HL-60 (cell line): Measurements from ENCODE around the gene ARHGAP18.

ENCODE experiments used
- DNase-seq, 2 experiments: peaks; one replicate each; pipeline ENCODE4 v3.0.0-alpha.2; 2010 to 2020; ENCODE audit warnings: low read depth in 1 of 2, low spot score in 1 of 2
- H3K27ac ChIP-seq: fragments of 250-450 bp; sonication (Bioruptor Pico); replicated peaks from 2 replicates; pipeline ENCODE4 v1.5.1; 2020; ENCODE audit warnings: mild to moderate bottlenecking, moderate library complexity
- H3K27me3 ChIP-seq: fragments of 250-450 bp; sonication (Bioruptor Pico); 2 replicates; pipeline ENCODE4 v1.5.1; 2021; ENCODE audit warnings: mild to moderate bottlenecking, moderate library complexity; ENCODE audit not compliant: insufficient read depth, poor library complexity, severe bottlenecking
- H3K4me3 ChIP-seq: replicated peaks from 2 replicates; pipeline ENCODE4 v1.5.1; 2011; ENCODE audit warnings: mild to moderate bottlenecking, control low read depth, low read length; ENCODE audit not compliant: insufficient read depth
- GABPA ChIP-seq: IDR thresholded peaks from 2 replicates; pipeline ENCODE4 v1.6.1; 2012; ENCODE audit warnings: low read depth
- POLR2AphosphoS5 ChIP-seq: IDR thresholded peaks from 2 replicates; pipeline ENCODE4 v1.6.1; 2012; ENCODE audit warnings: low read depth
- SPI1 ChIP-seq: IDR thresholded peaks from 2 replicates; pipeline ENCODE4 v1.6.1; 2012; ENCODE audit warnings: low read depth, mild to moderate bottlenecking, borderline replicate concordance
- long read RNA-seq: library from polyadenylated mRNA; unstranded; transcript quantifications from one replicate; pipeline ENCODE4 v2.0.0, GENCODE V29; 2020
- TF ChIP-seq, protein P1 (sequence below): IDR thresholded peaks from one replicate; pipeline ENCODE4 v1.5.1; 2011; ENCODE audit warnings: low read length, control low read depth, inconsistent platforms; ENCODE audit not compliant: insufficient read depth
- TF ChIP-seq, protein P2 (sequence below): IDR thresholded peaks from 2 replicates; pipeline ENCODE4 v1.6.1; 2012; ENCODE audit warnings: low read depth; ENCODE audit not compliant: insufficient replicate concordance

The ARHGAP18 gene, protein sequence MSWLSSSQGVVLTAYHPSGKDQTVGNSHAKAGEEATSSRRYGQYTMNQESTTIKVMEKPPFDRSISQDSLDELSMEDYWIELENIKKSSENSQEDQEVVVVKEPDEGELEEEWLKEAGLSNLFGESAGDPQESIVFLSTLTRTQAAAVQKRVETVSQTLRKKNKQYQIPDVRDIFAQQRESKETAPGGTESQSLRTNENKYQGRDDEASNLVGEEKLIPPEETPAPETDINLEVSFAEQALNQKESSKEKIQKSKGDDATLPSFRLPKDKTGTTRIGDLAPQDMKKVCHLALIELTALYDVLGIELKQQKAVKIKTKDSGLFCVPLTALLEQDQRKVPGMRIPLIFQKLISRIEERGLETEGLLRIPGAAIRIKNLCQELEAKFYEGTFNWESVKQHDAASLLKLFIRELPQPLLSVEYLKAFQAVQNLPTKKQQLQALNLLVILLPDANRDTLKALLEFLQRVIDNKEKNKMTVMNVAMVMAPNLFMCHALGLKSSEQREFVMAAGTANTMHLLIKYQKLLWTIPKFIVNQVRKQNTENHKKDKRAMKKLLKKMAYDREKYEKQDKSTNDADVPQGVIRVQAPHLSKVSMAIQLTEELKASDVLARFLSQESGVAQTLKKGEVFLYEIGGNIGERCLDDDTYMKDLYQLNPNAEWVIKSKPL
- long read RNA-seq, full-length matches to known transcripts: 3 of 46 reads
- long read RNA-seq, partial matches to known transcripts: 36 of 46 reads
- long read RNA-seq, other reads (novel, unspliced or antisense): 7 of 46 reads

DNA sequence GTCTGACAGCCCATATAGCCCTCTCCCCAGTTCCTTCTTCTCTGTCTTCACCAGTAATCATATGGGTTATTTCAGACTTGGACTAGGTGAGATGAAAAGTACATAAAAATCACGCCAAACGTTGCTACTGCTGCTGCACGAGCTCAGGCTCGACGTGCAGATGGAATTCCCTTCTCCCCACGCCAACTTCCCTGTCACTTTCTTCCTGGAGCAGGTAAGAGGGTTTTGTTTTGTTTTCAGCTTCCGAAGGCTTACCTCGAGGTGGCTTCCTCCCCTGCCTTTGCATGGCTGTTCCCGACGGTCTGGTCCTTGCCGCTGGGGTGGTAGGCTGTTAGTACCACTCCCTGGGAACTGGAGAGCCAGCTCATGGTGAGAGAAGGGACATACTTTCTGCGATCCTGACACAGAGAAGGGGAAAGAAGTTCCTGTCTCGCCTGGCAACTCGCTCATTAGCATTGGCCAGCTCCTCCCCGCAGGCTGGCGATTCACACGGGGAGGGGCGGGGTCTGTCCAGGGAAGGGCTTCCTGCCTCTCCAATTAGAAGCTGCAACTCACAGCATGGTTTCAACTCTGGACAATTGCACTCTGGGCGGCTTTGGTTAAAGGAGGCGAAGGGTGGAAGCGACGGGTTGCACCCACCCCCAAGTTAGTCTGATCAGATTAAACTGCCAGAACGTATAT, at the start of gene ARHGAP18:
Gene ARHGAP18, minus strand, starts transcription at position 409 of the 681 bp plus-strand sequence. Its CDS starts 41 bp downstream, at position 368.
- DNase-seq: peak; percentile 47 to 92
- peak within 1 kb of the TSS; percentile 64 for H3K4me3 ChIP-seq
- no peaks in the 10 kb centered on the region for H3K27me3 ChIP-seq
- H3K27ac ChIP-seq: peak within 1 kb of the TSS; percentile 53
- TF ChIP-seq, protein P1, sequence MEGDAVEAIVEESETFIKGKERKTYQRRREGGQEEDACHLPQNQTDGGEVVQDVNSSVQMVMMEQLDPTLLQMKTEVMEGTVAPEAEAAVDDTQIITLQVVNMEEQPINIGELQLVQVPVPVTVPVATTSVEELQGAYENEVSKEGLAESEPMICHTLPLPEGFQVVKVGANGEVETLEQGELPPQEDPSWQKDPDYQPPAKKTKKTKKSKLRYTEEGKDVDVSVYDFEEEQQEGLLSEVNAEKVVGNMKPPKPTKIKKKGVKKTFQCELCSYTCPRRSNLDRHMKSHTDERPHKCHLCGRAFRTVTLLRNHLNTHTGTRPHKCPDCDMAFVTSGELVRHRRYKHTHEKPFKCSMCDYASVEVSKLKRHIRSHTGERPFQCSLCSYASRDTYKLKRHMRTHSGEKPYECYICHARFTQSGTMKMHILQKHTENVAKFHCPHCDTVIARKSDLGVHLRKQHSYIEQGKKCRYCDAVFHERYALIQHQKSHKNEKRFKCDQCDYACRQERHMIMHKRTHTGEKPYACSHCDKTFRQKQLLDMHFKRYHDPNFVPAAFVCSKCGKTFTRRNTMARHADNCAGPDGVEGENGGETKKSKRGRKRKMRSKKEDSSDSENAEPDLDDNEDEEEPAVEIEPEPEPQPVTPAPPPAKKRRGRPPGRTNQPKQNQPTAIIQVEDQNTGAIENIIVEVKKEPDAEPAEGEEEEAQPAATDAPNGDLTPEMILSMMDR: no peak
- TF ChIP-seq GABPA: no peak
- TF ChIP-seq, protein P2, sequence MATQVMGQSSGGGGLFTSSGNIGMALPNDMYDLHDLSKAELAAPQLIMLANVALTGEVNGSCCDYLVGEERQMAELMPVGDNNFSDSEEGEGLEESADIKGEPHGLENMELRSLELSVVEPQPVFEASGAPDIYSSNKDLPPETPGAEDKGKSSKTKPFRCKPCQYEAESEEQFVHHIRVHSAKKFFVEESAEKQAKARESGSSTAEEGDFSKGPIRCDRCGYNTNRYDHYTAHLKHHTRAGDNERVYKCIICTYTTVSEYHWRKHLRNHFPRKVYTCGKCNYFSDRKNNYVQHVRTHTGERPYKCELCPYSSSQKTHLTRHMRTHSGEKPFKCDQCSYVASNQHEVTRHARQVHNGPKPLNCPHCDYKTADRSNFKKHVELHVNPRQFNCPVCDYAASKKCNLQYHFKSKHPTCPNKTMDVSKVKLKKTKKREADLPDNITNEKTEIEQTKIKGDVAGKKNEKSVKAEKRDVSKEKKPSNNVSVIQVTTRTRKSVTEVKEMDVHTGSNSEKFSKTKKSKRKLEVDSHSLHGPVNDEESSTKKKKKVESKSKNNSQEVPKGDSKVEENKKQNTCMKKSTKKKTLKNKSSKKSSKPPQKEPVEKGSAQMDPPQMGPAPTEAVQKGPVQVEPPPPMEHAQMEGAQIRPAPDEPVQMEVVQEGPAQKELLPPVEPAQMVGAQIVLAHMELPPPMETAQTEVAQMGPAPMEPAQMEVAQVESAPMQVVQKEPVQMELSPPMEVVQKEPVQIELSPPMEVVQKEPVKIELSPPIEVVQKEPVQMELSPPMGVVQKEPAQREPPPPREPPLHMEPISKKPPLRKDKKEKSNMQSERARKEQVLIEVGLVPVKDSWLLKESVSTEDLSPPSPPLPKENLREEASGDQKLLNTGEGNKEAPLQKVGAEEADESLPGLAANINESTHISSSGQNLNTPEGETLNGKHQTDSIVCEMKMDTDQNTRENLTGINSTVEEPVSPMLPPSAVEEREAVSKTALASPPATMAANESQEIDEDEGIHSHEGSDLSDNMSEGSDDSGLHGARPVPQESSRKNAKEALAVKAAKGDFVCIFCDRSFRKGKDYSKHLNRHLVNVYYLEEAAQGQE: peak; percentile 12
- TF ChIP-seq SPI1: peak; percentile 43; the same call in 1 of the 2 replicates
- TF ChIP-seq POLR2AphosphoS5: peak; percentile 58; the same call in 1 of the 2 replicates

DNA sequence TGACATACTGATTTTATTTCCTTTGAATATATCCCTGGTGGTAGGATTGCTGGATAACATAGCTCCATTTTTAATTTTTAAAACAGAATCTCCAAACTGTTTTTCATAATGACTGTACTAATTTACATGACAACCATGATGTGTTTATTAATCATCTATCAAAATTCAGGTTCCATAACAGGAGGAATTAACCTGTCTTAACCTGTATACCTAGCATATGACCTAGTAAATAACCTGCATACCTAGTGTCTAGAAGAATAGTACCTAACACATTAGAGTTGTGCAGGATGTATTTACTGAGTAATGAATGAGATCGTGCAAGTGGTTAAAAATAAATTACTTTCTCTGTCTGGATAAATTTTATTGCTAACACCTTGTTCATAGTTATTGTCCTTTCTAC, 45.8 kb upstream of the ARHGAP18 start:
- DNase-seq: no peak
- no peak overlapping the region for H3K27ac ChIP-seq
- no peak overlapping the region for H3K4me3 ChIP-seq
- no peaks in the 10 kb centered on the region for H3K27me3 ChIP-seq
- TF ChIP-seq SPI1 (no peak), POLR2AphosphoS5 (no peak), GABPA (no peak)
- TF ChIP-seq, protein P1: no peak
- TF ChIP-seq, protein P2: no peak

DNA sequence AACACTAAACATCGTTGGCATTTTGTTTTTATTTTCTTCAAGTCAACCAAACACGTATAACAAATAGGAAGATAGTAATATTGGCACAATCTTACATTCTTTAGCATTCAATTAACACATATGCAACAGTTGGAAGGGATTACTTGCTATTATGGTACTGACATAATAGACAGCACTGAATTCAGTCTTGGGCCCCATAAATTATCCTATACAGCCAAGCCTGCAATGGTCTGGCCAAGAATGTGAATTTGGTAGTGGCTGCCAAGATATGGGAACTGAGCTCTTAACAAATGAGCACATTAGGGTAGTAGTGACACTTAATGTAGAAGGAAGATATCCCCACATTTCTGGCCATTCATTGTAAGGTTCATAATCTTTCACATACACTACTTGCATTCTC, 44.8 kb upstream of the ARHGAP18 start:
- Histone ChIP-seq H3K27me3 (no peaks in the 10 kb centered on the region), H3K4me3 (no peak overlapping the region), H3K27ac (no peak overlapping the region)
- DNase-seq: no peak
- no peak for TF ChIP-seq SPI1
- TF ChIP-seq, protein P2: no peak
- TF ChIP-seq GABPA: no peak
- no peak for TF ChIP-seq POLR2AphosphoS5
- TF ChIP-seq, protein P1: no peak
